Stimulated activated naive B cell treated with anti-CD40 and anti-IgM and Interleukin-4, amounts not matched to agents 10 μg/mL and 1 μg/mL and 100 μg/mL, for 72 hours (primary cell): ENCODE data around the gene TEX14.

Source experiments
- ATAC-seq, 2 donors: fragments of 150-1000 bp; cut with Tn5 transposase; replicated peaks; 2 replicates each; pipeline ENCODE4 v1.10.0; 2021; ENCODE audit warnings: moderate library complexity in 1 of 2
- DNase-seq: peaks from one replicate; pipeline ENCODE4 v3.0.0; 2021
- H3K27ac Mint-ChIP-seq: one replicate; pipeline ENCODE4 v1.8.0; 2022; ENCODE audit warnings: mild to moderate bottlenecking, mixed read lengths
- H3K27me3 Mint-ChIP-seq, 2 donors: one replicate each; pipeline ENCODE4 v1.8.0; 2022; ENCODE audit warnings: mixed read lengths in 2 of 2
- H3K36me3 Mint-ChIP-seq, 2 donors: one replicate each; pipeline ENCODE4 v1.8.0; 2022; ENCODE audit warnings: mixed read lengths in 2 of 2, mild to moderate bottlenecking in 1 of 2
- H3K4me1 Mint-ChIP-seq, 2 donors: one replicate each; pipeline ENCODE4 v1.8.0; 2022; ENCODE audit warnings: mixed read lengths in 2 of 2, mild to moderate bottlenecking in 1 of 2
- H3K4me3 Mint-ChIP-seq, 2 donors: one replicate each; pipeline ENCODE4 v1.8.0; 2022; ENCODE audit warnings: mild to moderate bottlenecking in 2 of 2, mixed read lengths in 2 of 2, moderate library complexity in 1 of 2
- H3K9me3 Mint-ChIP-seq, 2 donors: one replicate each; pipeline ENCODE4 v1.8.0; 2022; ENCODE audit warnings: mixed read lengths in 2 of 2, mild to moderate bottlenecking in 1 of 2

TEX14 gene

DNA sequence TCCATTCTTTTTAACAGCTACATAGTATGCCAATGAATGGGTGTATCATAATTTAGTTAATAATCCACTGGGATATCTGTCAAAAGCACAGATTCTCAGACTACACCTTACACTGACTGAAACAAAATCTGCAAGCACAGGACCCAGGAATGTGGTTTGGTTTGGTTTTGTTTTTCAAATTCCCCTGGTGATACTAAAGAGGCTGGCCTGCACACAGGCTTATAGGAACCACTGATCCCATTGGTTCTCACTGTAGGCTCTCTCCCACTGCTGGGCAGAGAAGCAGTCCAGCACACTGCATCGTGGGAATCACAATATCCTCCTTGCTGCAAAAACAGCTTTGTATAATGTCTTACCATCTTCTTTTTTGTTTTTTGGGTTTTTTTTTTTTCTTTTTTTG lies 67.1 kb downstream of the TEX14 start:
- Mint-ChIP-seq H3K27ac (peak overlapping the region; percentile 51), H3K36me3 (no peaks in the 10 kb centered on the region), H3K4me3 (no peak overlapping the region), H3K4me1 (peaks cover 10 to 29% of the 10 kb centered on the region in 2 donors), H3K9me3 (no peaks in the 10 kb centered on the region), H3K27me3 (peaks cover 0 to 4% of the 10 kb centered on the region in 2 donors)
- DNase-seq (no peak), ATAC-seq (no peak)

DNA sequence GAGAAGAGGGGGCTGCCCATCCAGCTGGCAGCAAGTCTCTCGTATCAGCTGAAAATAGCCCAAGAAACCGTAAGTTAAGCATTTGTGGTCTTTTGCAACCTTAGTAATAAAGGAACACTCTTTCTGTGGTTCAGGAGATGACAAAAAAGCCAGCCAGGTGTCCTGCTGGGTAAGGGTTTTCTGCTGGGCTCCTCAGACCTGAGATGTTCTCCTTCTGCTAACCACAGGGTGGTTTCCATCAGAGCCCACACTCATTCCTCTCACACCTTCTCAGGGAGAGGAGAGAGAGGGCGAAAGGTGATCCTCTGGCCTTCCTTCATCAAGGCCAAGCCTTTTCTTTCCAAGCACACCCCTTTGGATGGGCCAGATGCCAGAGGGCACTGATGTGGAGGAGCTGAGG lies 70.7 kb downstream of the TEX14 start:
- Mint-ChIP-seq H3K4me3 (no peak overlapping the region), H3K36me3 (no peaks in the 10 kb centered on the region), H3K4me1 (peaks cover 8 to 13% of the 10 kb centered on the region in 2 donors), H3K9me3 (no peaks in the 10 kb centered on the region), H3K27ac (no peak overlapping the region), H3K27me3 (peaks cover 0 to 4% of the 10 kb centered on the region in 2 donors)
- peak; percentile 23 for DNase-seq
- ATAC-seq: peak; percentile 91

DNA sequence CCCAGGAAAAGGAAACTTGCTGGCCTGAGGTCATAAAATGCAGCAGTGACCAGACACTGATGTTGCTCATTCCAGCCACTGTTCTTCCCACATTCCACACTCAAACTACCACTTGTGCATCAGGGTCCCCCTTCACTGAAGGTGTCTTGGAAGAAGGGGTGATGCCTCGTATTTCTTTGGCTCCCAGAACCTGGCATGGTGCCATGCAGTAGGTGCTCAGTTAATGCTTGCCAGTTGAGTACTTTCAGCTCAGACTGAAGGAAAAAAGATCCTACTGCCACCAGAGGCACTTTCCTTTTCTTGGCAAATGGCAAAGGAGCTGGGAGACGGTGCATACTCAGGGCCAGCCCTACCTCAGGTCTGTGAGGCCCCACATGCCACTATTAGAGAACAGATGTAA lies 73.5 kb downstream of the TEX14 start:
- peaks cover 24 to 33% of the 10 kb centered on the region in 2 donors for H3K4me1 Mint-ChIP-seq
- no peak for ATAC-seq
- peaks cover 0 to 1% of the 10 kb centered on the region in 2 donors for H3K27me3 Mint-ChIP-seq

DNA sequence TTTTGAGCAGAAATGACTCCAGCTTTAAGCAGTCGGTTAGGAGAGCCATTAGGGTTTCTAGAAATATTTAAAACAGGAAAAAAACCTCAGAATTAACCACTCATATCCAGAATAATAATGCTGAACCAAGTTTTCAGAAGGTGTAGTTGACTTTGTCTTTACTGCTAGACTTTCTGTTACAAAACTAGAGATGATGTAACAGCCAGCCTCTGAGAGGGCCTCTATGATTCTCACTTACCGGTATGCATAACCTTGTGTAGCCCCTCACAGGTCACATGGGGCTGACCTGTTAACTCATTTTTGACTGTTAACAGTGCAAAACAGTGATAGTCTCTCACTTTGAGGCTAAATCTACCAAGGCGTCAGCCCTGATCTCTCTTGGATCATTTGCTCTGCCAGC lies 74.3 kb downstream of the TEX14 start:
- Mint-ChIP-seq H3K27me3 (no peaks in the 10 kb centered on the region), H3K27ac (no peak overlapping the region), H3K36me3 (no peaks in the 10 kb centered on the region), H3K4me1 (peaks cover 24 to 33% of the 10 kb centered on the region in 2 donors), H3K4me3 (no peak overlapping the region), H3K9me3 (no peaks in the 10 kb centered on the region)
- ATAC-seq (no peak), DNase-seq (no peak)

More for the DNA sequence above, 73.5 kb downstream of the TEX14 start:
- H3K36me3 Mint-ChIP-seq: no peaks in the 10 kb centered on the region
- no peaks in the 10 kb centered on the region for H3K9me3 Mint-ChIP-seq
- no peak overlapping the region for H3K27ac Mint-ChIP-seq
- no peak overlapping the region for H3K4me3 Mint-ChIP-seq
- no peak for DNase-seq

DNA sequence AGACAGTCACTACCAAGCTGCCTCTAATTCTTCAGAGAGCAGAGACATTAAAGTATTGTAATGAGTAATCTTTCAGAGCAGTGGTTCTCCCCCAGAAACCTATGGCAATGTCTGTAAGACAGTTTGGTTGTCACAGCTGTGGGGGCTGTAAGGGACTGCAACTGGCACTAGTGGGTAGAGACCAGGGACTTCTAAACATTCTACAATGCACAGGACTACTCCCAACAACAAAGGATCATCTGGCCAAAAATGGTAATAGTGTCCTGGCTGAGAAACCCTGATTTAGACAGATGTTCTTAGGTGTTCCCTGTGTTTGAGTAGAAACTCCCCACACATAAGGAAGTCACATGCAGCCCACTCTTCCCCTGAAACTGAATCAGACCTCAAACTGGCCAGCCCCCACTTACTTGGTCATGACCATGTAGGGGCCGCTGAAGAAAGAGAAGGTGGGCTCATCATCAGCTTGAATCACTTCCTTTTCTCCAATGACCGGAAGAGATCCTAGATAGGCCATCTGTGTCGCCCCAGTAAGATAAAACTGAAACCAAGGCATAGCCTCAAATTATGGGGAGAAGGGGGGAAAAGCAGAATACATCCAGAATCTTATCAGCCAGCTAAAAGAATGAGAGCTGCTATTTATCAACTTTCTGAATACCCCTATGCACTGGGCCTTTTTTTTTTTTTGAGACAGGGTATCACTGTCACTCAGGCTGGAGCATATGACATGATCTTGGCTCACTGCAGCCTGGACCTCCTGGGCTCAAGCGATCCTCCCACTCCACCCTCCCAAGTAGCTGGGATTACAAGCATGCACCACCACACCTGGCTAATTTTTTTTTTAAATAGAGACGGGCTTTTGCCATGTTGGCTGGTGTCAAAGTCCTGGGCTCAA lies 75.8 kb downstream of the TEX14 start:
- Mint-ChIP-seq H3K4me3 (peak overlapping the region in 1 of 2 donors; percentile 22), H3K27me3 (no peaks in the 10 kb centered on the region), H3K27ac (peak overlapping the region; percentile 82), H3K9me3 (no peaks in the 10 kb centered on the region), H3K36me3 (no peaks in the 10 kb centered on the region), H3K4me1 (peaks cover 20 to 27% of the 10 kb centered on the region in 2 donors)
- ATAC-seq (peak; percentile 89 to 91), DNase-seq (peak; percentile 28)

DNA sequence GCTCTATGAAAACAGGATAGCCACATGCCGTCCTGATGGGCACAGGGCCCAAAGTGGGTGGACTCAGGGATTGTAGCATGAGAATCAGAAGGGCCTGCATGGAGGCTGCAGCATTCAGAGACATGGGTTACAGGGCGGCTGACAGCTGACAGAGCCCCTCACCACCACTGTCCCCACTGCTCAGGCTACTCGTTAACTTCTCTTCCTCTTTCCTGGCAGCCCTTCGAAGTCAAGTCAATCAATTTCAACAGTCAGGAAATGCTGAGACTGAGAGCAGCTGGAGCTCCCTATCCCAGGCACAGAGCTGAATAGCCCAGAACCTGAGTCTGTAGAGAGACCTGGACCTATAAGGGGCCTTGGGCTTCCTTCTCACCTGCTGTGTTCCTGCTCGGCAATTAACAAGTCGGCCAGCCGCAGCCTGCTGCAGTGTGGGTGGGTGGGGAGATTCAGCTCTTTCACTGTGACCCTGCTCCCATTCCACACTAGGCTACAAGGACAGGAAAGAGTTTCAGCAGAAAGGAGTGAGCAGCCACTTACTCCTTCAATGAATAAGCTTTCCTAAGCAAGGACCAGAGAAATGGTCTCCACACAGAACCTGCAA lies 76.9 kb downstream of the TEX14 start:
- peak overlapping the region; percentile 65 for H3K27ac Mint-ChIP-seq
- ATAC-seq (no peak), DNase-seq (no peak)
- H3K9me3 Mint-ChIP-seq: no peaks in the 10 kb centered on the region
- H3K4me1 Mint-ChIP-seq: peaks cover 16 to 22% of the 10 kb centered on the region in 2 donors
- no peaks in the 10 kb centered on the region for H3K36me3 Mint-ChIP-seq
- no peaks in the 10 kb centered on the region for H3K27me3 Mint-ChIP-seq
- H3K4me3 Mint-ChIP-seq: peak overlapping the region in 1 of 2 donors; percentile 22

DNA sequence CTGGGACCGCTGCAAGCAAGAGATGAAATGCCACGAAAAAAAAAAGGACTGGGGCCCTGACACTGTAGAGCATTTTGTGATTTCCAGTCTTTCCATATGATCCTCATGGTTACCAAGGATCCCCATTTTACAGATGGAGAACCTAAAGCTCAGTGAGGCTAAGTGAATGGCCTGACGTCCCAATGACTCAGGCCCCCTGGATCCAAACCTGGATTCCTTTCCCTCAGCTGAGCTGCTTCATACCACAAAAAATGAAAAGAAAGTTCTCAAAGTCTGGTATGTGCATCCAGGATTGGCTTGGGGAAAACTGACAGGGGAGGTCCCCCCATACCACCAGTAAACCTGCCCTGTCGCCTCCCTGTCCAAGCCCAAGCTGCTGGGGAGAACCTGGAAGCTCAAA lies 80.5 kb downstream of the TEX14 start:
- ATAC-seq: no peak
- H3K9me3 Mint-ChIP-seq: no peaks in the 10 kb centered on the region
- H3K27me3 Mint-ChIP-seq: no peaks in the 10 kb centered on the region
- no peak for DNase-seq
- H3K36me3 Mint-ChIP-seq: no peaks in the 10 kb centered on the region
- no peak overlapping the region for H3K27ac Mint-ChIP-seq
- H3K4me1 Mint-ChIP-seq: peaks cover 19 to 22% of the 10 kb centered on the region in 2 donors
- no peak overlapping the region for H3K4me3 Mint-ChIP-seq

DNA sequence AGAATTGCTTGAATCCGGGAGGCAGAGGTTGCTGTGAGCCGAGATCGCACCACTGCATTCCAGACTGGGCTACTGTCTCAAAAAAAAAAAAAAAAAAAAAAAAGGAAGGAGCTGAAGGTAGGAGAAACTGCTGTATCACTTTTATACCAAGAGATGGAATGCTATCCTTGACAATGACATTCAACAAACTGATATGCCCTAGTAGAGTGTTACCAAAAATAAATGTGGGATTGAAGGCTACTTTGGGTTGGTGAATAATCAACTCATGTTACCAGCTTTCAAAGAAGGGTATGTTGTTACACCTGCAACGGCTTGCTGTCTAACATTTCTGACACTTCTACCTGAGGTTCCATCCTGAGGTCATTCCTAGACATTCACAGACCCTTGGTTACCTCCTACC lies 84.9 kb downstream of the TEX14 start:
- H3K4me3 Mint-ChIP-seq: no peak overlapping the region
- H3K27me3 Mint-ChIP-seq: no peaks in the 10 kb centered on the region
- no peak overlapping the region for H3K27ac Mint-ChIP-seq
- DNase-seq (no peak), ATAC-seq (no peak)
- H3K4me1 Mint-ChIP-seq: peaks cover 9 to 12% of the 10 kb centered on the region in 2 donors
- no peaks in the 10 kb centered on the region for H3K9me3 Mint-ChIP-seq
- no peaks in the 10 kb centered on the region for H3K36me3 Mint-ChIP-seq

DNA sequence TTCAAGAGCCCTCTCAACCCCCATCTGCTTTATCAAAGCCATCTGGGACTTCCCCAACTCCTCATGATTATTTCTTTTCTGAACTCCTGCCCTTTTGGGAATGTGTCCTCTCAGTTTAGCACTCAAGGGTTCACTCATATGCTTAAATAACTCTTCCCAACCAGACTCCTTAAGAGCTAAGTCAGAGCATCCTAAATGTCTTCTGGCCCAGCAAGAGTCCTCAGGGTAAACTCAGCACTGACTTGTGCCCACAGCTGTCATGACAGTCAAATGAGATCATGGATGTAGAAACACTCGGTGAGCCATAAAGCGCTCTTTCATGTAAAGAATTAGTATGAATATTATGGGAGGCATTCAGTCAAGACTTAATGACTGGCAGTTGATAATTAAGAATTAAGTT lies 85.9 kb downstream of the TEX14 start:
- H3K27me3 Mint-ChIP-seq: no peaks in the 10 kb centered on the region
- H3K9me3 Mint-ChIP-seq: no peaks in the 10 kb centered on the region
- no peak overlapping the region for H3K4me3 Mint-ChIP-seq
- peaks cover 9 to 12% of the 10 kb centered on the region in 2 donors for H3K4me1 Mint-ChIP-seq
- ATAC-seq (no peak), DNase-seq (no peak)
- no peaks in the 10 kb centered on the region for H3K36me3 Mint-ChIP-seq
- no peak overlapping the region for H3K27ac Mint-ChIP-seq

DNA sequence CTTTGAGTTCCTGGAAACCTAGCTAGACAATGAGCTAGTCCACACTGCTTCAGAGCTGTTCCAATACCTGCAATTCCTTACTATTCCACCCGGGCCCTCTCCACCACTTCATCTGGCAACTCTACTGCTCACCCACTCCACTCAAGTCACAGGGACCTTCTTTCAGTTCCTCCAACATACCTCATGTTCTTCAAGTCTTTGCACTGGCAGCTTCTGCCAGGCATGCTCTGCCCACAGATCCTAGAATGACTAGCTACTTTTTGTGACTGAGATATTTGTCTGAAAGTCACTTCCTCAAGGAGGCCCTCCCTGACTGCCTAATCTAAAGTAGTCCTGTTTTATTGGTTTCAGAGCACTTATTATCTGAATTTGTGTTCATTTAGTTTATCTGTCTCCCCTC lies 86.4 kb downstream of the TEX14 start:
- Mint-ChIP-seq H3K9me3 (no peaks in the 10 kb centered on the region), H3K4me3 (no peak overlapping the region), H3K27ac (no peak overlapping the region), H3K27me3 (no peaks in the 10 kb centered on the region), H3K4me1 (peaks cover 9 to 12% of the 10 kb centered on the region in 2 donors), H3K36me3 (no peaks in the 10 kb centered on the region)
- DNase-seq: peak; percentile 37
- peak; percentile 98 to 99 for ATAC-seq

DNA sequence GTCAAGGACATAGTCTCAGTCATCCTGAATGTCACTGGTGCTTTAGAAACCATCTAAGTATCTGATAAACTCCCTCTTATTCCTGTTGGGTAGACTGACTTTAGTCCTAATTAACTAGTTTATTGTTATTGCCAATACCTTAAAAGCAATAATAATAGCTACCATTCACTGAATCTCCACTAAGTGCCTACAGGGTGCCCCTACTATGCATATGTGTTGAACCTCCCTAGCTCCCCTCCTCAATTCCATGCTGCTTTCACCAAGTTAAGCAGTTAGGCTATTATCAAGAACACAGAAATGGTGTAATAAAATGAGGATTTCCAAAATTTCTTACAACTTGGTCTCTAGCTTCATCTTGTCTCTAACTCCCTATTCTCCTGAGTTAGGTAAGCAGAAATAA lies 89.9 kb downstream of the TEX14 start:
- Mint-ChIP-seq H3K27ac (no peak overlapping the region), H3K27me3 (no peaks in the 10 kb centered on the region), H3K9me3 (no peaks in the 10 kb centered on the region), H3K36me3 (no peaks in the 10 kb centered on the region), H3K4me3 (no peak overlapping the region), H3K4me1 (peaks cover 7 to 12% of the 10 kb centered on the region in 2 donors)
- no peak for ATAC-seq
- DNase-seq: no peak

DNA sequence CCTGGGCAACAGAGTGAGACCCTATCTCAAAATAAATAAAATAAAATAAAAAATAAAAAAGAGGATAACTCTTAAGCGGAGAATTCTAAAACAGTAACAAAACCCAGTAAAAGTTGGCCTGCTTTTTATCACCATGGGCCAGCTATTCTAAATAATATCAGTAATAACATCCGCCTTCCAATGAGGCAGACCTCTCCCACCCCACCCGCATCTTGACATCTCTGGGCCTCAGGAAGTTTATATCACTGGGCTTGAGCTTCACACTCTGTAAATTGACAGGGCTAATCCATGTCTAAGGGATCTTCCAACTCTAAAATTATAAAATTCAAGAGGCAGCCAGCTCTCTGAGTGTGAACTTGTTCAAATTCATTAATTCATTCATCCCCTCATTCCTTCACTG lies 94.5 kb downstream of the TEX14 start:
- Mint-ChIP-seq H3K4me1 (peaks cover 0 to 3% of the 10 kb centered on the region in 2 donors), H3K27me3 (no peaks in the 10 kb centered on the region), H3K27ac (no peak overlapping the region), H3K4me3 (no peak overlapping the region), H3K9me3 (no peaks in the 10 kb centered on the region), H3K36me3 (no peaks in the 10 kb centered on the region)
- ATAC-seq (no peak), DNase-seq (no peak)

DNA sequence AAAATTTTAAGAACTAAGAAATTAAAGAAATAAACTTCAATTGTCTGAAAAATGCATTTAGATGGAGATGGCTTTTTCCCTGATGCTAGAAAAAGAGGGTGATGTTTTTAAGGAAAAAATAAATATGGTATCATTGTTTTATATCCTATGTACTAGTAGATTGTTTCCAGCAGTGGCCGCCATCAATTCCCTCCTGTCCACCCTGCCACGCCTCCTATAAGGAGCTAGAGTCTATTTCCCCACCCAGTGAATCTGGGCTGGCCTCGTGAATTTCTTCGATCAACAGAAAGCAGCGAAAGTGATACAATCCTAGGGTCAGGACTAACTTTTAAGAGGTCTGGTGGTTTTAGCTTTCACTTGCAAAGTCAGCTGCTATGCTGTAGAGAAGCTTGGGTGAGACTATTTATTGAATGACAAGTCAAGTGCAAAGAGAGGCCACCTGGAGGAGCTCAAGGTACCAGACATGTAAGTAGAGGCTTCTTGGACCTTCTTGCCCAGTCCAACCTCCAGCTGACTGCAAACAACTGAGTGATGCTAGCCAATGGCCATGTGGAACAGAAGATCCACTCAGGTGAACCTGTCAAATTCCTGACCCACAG lies 96.6 kb downstream of the TEX14 start:
- peaks cover 0 to 3% of the 10 kb centered on the region in 2 donors for H3K4me1 Mint-ChIP-seq
- H3K4me3 Mint-ChIP-seq: no peak overlapping the region
- no peaks in the 10 kb centered on the region for H3K27me3 Mint-ChIP-seq
- no peaks in the 10 kb centered on the region for H3K9me3 Mint-ChIP-seq
- ATAC-seq: no peak
- no peak overlapping the region for H3K27ac Mint-ChIP-seq
- no peaks in the 10 kb centered on the region for H3K36me3 Mint-ChIP-seq
- no peak for DNase-seq

DNA sequence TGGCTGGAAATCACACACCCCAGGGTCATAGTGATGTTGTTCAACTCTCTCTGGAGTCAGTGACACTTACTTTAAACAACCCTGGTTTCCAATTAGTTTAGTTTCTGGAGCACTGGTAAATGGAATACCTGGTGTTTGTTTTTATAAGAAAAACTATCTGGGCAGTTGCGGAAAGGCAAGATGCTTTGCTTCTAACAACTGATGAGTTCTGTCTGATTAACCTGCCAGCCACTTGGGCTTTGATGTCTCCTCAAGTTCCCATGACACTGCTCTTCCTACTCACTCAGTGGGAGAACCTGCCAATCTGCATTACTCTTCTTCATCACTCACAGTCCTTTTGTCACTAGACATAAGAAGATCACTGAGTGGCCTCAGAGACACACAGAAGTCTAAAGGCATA lies 98.7 kb downstream of the TEX14 start:
- no peak for DNase-seq
- H3K4me3 Mint-ChIP-seq: no peak overlapping the region
- H3K27ac Mint-ChIP-seq: no peak overlapping the region
- ATAC-seq: no peak
- H3K27me3 Mint-ChIP-seq: no peaks in the 10 kb centered on the region
- peaks cover 0 to 3% of the 10 kb centered on the region in 2 donors for H3K4me1 Mint-ChIP-seq
- H3K36me3 Mint-ChIP-seq: no peaks in the 10 kb centered on the region
- H3K9me3 Mint-ChIP-seq: no peaks in the 10 kb centered on the region

DNA sequence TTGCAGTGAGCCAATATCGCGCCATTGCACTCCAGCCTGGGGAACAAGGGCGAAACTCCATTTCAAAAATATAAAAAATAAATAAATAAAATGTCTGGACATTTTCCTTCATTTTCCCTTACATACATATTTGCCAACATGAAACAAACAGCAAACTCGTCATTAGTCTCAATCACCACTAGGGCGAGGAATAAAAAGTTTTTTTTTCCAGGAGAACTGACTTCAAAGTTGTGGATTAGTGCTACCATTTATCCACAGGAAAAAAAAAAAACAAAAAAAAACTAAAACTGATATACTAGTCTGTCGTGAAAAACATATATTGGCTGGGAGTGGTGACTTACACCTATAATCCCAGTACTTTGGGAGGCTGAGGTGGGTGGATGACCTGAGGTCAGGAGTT lies 100.4 kb downstream of the TEX14 start:
- ATAC-seq: no peak
- H3K27me3 Mint-ChIP-seq: peaks cover 0 to 3% of the 10 kb centered on the region in 2 donors
- no peaks in the 10 kb centered on the region for H3K9me3 Mint-ChIP-seq
- H3K4me3 Mint-ChIP-seq: no peak overlapping the region
- no peaks in the 10 kb centered on the region for H3K36me3 Mint-ChIP-seq
- H3K27ac Mint-ChIP-seq: no peak overlapping the region
- H3K4me1 Mint-ChIP-seq: peaks cover 6 to 7% of the 10 kb centered on the region in 2 donors
- DNase-seq: no peak
